Coronary artery (tissue), 2 donors: ENCODE measurements around the gene NAA60.

Experiments
- DNase-seq: peaks from one replicate; pipeline ENCODE4 v3.0.0-alpha.2; 2017; ENCODE audit warnings: low spot score
- H3K27ac ChIP-seq, 2 donors: fragments of 200-600 bp; sonication (generic); one replicate each; pipeline ENCODE4 v1.5.1; 2016 to 2019
- H3K4me3 ChIP-seq: fragments of 200-600 bp; sonication (generic); 2 replicates; pipeline ENCODE4 v1.5.1; 2016; ENCODE audit warnings: mild to moderate bottlenecking, moderate library complexity
- TF ChIP-seq, protein P1 (sequence below): fragments of 200-600 bp; sonication (generic); IDR thresholded peaks from one replicate; pipeline ENCODE4 v1.5.1; 2019; ENCODE audit warnings: antibody characterized with exemption

NAA60 gene

DNA sequence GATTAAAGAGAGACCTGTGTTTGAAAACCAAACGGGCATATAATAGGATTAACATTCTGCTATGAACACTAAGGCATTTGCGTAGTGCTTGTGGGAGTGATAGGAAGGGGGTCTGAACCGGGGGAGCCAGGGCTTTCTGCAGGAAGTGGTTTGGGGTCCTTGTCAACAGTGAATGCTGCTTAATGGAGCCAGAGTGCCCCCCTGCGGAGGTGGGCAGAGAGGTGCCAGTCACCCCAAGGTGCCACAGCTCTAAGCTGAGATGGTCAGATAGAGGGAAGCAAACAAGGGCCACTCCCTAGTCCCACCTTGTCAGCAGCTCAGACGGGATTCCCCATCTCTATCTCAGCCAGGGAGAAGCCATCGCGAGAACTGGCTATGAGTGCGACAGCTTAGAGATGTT, 17.7 kb downstream of the NAA60 start:
- TF ChIP-seq, protein P1, sequence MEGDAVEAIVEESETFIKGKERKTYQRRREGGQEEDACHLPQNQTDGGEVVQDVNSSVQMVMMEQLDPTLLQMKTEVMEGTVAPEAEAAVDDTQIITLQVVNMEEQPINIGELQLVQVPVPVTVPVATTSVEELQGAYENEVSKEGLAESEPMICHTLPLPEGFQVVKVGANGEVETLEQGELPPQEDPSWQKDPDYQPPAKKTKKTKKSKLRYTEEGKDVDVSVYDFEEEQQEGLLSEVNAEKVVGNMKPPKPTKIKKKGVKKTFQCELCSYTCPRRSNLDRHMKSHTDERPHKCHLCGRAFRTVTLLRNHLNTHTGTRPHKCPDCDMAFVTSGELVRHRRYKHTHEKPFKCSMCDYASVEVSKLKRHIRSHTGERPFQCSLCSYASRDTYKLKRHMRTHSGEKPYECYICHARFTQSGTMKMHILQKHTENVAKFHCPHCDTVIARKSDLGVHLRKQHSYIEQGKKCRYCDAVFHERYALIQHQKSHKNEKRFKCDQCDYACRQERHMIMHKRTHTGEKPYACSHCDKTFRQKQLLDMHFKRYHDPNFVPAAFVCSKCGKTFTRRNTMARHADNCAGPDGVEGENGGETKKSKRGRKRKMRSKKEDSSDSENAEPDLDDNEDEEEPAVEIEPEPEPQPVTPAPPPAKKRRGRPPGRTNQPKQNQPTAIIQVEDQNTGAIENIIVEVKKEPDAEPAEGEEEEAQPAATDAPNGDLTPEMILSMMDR: no peak
- H3K27ac ChIP-seq: no peak overlapping the region
- H3K4me3 ChIP-seq: no peak overlapping the region
- no peak for DNase-seq

- Histone ChIP-seq H3K27ac (no peak overlapping the region), H3K4me3 (no peak overlapping the region)
- TF ChIP-seq, protein P1: no peak
- no peak for DNase-seq
Measured at GRCh38 chr16:3465301-3465700, 21.8 kb downstream of the NAA60 start.

DNA sequence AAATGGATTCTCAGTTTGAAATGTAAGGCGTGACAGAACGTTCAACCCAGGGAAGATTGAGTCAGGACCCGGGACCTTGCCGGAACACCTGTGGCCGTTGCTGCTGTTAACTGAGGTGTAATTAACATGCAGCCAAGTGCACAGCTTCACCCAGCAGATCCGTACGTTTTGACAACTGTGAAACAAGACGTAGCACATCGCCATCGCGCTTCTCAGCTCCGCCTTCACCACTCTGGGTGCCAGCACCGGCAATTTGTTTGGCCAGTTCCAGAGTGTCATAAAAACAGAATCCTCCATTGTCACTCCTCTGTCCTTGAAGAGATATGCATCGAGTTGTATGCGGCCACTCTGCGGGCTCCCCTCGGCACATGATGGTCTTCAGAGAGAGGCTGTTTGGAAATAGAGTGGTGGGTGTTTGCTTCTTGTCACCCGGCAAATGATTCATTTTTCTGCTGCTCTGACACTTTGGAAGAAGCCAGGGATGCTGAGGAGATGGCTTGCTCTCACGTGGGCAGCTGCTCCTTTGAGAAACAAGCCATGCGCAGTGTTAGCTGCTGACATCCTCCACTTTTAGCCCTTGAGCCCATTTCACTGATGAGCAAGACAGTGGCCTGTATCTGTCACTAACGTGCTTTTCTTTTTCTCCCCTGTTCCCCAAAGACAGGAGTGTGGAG, 22.6 kb downstream of the NAA60 start:
- TF ChIP-seq, protein P1: no peak
- H3K4me3 ChIP-seq: no peak overlapping the region
- no peak overlapping the region for H3K27ac ChIP-seq
- no peak for DNase-seq

GRCh38 chr16:3467182-3467581, 23.7 kb downstream of the NAA60 start:
- DNase-seq: no peak
- H3K27ac ChIP-seq: no peak overlapping the region
- no peak overlapping the region for H3K4me3 ChIP-seq
- TF ChIP-seq, protein P1: no peak

GRCh38 chr16:3467921-3468320, 24.4 kb downstream of the NAA60 start:
- no peak for DNase-seq

GRCh38 chr16:3468501-3468900, 25.0 kb downstream of the NAA60 start:
- TF ChIP-seq, protein P1: no peak
- no peak for DNase-seq
- Histone ChIP-seq H3K27ac (no peak overlapping the region), H3K4me3 (no peak overlapping the region)

More at GRCh38 chr16:3467921-3468320, 24.4 kb downstream of the NAA60 start:
- TF ChIP-seq, protein P1: no peak
- no peak overlapping the region for H3K4me3 ChIP-seq
- H3K27ac ChIP-seq: no peak overlapping the region

DNA sequence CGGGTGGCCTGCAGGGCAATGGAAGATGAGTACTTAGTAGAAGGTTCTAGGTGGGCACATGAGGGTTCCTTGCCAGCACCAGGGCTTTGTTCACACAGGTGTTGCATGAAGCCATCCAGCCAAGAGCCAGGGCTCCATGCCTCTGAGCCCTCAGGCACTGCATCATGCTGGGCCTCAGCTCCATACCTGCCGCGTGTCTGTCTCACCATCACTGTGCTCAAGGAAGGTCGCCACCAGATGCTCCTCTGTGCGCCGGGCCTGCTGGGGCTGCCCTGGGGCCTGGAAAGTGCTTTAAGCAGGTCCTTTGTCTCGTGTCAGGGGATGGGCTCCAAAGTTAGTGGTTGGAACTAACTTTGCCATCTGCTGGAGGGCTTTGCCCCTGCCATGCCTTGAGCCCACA, 26.3 kb downstream of the NAA60 start:
- Histone ChIP-seq H3K4me3 (no peak overlapping the region), H3K27ac (no peak overlapping the region)
- DNase-seq: no peak
- TF ChIP-seq, protein P1: no peak
